Activated gamma-delta T cell (primary cell): ENCODE data around the gene IRF1.
"Not testable (repeated sequence)": the region's sequence is repeated elsewhere in the genome, so short reads cannot be mapped to it uniquely, and the experiment has no call there.

Source experiments
- DNase-seq: peaks from one replicate; lab custom pipeline; 2025; lab: John Stamatoyannopoulos, UW

Gene IRF1

GRCh38 chr5:132487095-132487428, 3.5 kb downstream of the IRF1 start:
- no peak for DNase-seq

- no peak for DNase-seq
Observed at GRCh38 chr5:132486318-132487094, 4.1 kb downstream of the IRF1 start.

GRCh38 chr5:132485641-132486317, 4.8 kb downstream of the IRF1 start:
- DNase-seq = no peak

- DNase-seq = not testable (repeated sequence)
Observed at GRCh38 chr5:132484876-132485640, 5.5 kb downstream of the IRF1 start.

DNA sequence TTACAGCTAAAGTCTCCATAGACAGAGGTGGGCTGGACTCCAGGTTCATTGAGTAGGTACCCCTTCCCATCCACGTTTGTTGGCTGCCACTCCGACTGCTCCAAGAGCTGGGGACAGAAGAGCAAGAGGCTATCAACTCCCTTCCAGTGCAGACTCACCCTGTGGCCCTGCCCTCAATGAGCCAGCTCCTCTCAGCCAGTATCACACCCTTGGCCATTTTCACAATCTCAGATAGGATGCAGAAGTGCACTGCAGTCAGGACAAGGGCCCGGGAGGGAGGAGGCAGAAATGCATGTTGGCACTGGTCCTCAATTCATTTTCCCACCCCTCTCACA, 6.2 kb downstream of the IRF1 start:
- DNase-seq = no peak

- no peak for DNase-seq
Observed at GRCh38 chr5:132483661-132484390, 6.7 kb downstream of the IRF1 start.

DNA sequence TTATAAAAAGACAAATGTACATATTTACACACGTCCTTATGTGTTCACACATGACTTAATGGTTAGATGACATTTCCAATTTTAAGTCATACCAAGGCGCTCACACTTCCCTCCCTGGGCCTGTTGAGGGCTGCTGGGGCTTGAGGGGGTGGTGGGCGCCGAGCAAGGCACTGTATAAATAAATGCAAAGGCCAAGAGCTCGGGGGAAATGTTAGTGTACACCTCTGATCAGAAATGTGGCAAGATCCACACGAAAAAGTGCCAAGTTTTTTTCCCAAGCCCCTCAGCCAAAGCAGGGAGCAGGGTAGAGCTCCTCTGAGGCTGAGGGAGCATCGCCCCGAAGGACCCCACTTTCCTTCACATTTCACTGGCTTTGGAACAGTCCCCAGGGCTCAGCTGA, 7.5 kb downstream of the IRF1 start:
- no peak for DNase-seq

DNA sequence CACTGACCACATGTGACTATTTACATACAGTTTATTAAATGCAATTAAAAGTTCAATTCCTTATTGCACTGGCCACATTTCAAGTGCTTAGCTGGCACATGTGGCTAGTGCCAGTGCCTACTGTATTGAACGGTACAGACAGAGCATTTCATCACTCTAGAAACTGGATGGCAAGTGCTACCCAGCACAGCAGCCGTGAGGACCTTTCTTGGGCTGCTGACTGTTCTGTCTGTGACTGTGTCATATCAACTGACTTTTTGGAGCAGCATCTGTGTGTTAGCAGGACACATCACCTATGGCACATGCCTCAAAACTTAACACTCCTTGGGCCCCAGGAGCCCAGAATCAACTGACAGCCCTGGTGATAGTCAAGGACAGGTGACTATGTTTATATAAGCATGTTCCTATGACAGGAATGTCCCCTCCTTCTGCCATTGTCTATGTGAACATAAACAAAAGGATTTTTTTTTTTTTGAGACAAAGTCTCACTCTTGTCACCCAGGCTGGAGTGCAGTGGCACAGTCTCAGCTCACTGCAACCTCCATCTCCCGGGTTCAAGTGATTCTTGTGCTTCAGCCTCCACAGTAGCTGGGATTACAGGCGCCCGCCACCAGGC, 8.9 kb downstream of the IRF1 start:
- no peak for DNase-seq

DNA sequence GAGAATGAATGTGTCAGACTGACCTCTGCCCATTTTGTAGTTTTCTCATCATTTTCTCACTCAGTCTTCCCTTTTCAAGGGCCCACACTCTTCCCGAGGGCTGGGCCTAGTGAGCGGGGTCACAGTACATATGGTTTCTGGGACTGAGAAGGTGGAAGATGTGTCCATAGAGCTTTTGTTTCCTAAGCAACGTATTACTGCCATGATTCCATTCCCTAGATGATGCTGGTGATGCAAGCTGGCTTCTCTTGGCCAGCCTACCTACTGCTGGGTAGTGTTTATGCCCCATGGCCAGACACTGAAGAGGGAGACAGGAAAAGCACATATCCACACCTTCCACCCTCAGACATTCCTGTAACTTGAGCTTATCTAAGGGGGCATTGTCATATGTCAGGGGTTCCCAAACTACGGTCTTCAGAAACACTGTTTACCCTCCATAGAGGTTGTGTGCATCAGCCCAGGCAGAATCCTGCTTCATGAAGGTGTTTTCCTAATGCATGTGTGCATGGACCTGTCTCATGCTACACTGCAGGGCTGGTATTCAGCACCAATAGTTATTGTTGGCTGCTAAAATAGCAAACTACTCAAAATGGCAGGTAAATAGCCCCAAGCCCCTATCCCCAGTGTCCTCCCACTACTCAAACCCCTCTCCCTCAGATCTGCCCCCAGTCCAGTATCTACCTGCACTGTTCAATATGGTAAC, 9.5 kb downstream of the IRF1 start:
- no peak for DNase-seq

GRCh38 chr5:132480546-132480892, 10.1 kb downstream of the IRF1 start:
- no peak for DNase-seq

- no peak for DNase-seq
Observed at GRCh38 chr5:132480042-132480441, 10.5 kb downstream of the IRF1 start.

DNA sequence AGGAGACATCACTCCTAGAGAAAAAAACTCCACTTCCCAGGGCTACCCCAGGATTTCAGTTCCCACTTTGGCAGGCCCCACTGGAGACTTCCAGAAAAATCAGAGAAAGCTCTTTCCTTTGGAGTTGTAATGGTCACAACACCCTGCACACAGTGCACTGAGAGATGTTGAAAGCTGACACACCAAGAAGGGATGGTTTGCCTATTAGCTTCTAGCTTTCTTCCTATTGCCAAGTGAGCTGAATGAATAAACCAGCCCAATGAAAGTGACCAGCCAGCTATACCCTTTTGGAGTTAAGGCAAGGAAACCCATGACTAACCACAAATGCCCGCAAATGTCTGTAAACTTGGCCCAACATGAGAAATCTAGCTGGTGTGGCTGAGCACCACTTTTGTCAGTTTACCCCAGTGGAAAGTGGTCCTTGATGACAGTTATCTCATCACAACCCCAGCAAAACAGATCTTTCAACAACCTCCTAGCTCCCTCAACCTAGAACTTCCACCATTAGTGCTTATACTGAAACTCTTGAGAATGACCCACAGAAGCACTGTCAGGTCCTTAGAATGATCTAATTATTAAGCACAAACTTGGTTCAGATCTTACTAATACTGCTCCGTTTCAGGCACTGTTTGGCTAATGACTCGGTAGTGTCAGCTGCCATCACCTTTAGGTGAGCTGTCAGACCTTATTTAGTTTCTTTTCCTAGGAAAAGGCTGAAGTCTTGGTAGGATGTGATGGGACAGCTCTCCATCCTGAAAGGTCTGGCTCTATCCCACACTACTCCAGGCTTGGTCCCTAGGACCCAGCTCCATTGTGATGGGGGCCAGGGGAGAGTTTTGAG, 11.2 kb downstream of the IRF1 start:
- DNase-seq = no peak

DNA sequence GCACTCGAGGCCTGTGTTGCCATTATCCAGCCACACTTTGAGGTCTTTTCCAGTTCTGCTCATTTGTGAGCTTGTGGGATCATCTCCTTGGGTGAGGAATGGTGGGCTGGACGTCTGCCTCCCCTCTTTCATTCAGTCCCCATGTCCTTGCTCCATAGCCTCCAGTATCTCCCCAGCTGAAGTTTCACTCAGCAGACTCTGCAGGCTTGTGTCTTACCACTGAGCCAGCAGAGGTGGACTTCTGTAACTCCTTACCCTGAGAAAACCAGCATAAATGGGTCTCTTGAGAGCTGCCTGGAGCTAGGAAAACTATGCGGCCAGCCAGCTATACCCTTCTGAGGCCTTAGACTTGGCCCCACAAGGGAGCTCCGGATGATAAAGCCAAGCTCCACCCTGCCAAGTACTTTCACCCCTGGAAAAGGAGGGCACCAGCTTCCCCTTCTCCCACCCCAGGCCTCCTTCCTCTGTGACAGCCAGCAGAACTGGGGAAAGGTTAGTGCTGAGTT, 12.2 kb downstream of the IRF1 start:
- no peak for DNase-seq

- no peak for DNase-seq
Observed at GRCh38 chr5:132477784-132478365, 12.7 kb downstream of the IRF1 start.

- no peak for DNase-seq
Observed at GRCh38 chr5:132476876-132477781, 13.4 kb downstream of the IRF1 start.

DNA sequence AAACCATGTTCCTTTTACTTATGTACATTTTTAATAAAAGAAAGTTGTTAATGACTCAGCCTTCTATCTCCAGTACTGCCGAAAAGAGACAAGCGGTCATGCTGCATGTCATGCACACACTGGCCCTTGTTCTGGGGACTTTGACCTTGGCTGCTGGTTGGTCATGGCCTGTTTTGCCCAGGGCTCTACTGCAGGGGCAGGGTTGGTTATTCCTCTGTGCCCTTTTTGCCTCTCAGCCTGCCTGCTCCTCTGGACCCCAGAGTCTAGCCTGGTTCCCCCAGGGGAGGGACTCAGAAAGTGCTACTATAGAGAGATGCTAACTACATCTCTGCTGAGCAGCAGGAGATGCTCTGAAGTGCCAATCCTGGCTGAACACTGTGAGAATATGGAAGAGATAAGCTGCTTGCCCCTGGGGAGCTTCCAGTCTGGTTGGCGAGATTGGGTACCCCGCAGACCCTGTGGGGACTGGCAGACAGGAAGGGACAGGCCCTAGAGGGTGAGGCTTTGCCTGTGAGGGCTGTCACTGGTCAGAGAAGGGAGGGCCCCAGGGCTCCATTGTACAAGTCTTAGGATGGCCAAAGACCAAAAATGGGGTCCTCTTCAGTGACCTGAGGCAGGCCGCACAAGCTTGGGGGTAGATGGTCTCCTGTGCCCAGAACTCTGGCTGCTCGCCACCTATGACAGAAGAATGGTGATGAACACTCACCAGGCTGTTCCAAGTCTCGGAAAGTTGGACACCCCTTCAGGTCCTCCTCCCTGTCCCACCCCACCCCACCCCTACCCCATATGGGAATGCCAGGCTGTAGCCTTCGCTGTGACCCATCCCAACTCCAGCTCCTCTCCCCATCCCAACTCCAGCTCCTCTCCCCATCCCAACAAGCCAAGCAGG, 14.3 kb downstream of the IRF1 start:
- no peak for DNase-seq

- no peak for DNase-seq
Observed at GRCh38 chr5:132475497-132475882, 15.1 kb downstream of the IRF1 start.
